Activated CD4-positive, alpha-beta memory T cell treated with anti-CD3 and anti-CD28 coated beads, Interleukin-2, amount 10 ng/mL, durations not matched to agents 7 days and 5 days (primary cell): ENCODE results near the gene MEP1A. TPM values are rescaled to one million over a fixed set of nuclear protein-coding genes. Genes with fewer than 3 reads are reported as not detected.

Experiments used
- CTCF ChIA-PET: fragments of 350-600 bp; sonication (Branson Sonifier 250); formaldehyde crosslinking; loops from one replicate; lab custom pipeline; 2021; ENCODE audit warnings: antibody characterized with exemption, inconsistent platforms; lab: Charles Lee
- POLR2A ChIA-PET: fragments of 350-600 bp; sonication (Branson Sonifier 250); formaldehyde crosslinking; loops from one replicate; lab custom pipeline; 2021; ENCODE audit warnings: antibody characterized with exemption; lab: Charles Lee
- DNase-seq: peaks from one replicate; pipeline ENCODE4 v3.0.0-alpha.2; 2020
- H3K27ac Mint-ChIP-seq: one replicate; pipeline ENCODE4 v1.8.0; 2021; ENCODE audit warnings: mild to moderate bottlenecking, mixed read lengths
- H3K27me3 Mint-ChIP-seq: one replicate; pipeline ENCODE4 v1.8.0; 2021; ENCODE audit warnings: mixed read lengths
- H3K36me3 Mint-ChIP-seq: one replicate; pipeline ENCODE4 v1.8.0; 2021; ENCODE audit warnings: low read depth, mixed read lengths
- H3K4me1 Mint-ChIP-seq: one replicate; pipeline ENCODE4 v1.8.0; 2021; ENCODE audit warnings: mixed read lengths
- H3K4me3 Mint-ChIP-seq: one replicate; pipeline ENCODE4 v1.8.0; 2021; ENCODE audit warnings: mild to moderate bottlenecking, mixed read lengths
- H3K9me3 Mint-ChIP-seq: one replicate; pipeline ENCODE4 v1.8.0; 2021; ENCODE audit warnings: mixed read lengths
- total RNA-seq, 2 experiments: library from RNA; stranded (reverse); gene quantifications; one replicate each; pipeline ENCODE4 v1.2.3, GENCODE V29; 2021

MEP1A gene
- total RNA-seq, 2 experiments from 2014 or later: not detected

- no peaks in the 10 kb centered on the region for H3K27me3 Mint-ChIP-seq
- H3K9me3 Mint-ChIP-seq: no peaks in the 10 kb centered on the region
- no peak overlapping the region for H3K4me3 Mint-ChIP-seq
- ChIA-PET POLR2A (no interaction called here), CTCF (no interaction called here)
- no peak overlapping the region for H3K27ac Mint-ChIP-seq
- no peak for DNase-seq
- H3K4me1 Mint-ChIP-seq: no peaks in the 10 kb centered on the region
- no peaks in the 10 kb centered on the region for H3K36me3 Mint-ChIP-seq
Measured at GRCh38 chr6:46862381-46862780, 69.2 kb downstream of the MEP1A start.

DNA sequence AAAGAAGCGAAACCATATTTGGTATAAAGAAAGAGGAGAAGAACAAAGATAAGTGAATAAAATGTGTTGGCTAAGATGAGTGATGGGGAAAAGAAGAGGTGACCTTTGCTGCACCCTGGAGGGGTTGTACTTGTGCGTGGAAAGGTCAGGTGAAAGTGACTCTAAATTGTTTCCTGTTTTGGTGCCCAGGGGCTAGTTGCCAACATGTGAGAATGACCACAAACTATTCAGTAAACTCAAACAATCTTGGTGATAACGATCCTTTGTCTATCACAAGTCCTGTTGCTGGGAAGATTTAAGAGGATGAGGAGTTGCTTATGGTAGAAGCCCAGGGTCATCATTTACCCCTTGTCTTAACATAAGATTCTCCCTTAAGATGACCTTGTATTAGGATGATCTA is 70.6 kb downstream of the MEP1A start:
- Mint-ChIP-seq H3K4me3 (no peak overlapping the region), H3K9me3 (no peaks in the 10 kb centered on the region), H3K4me1 (no peaks in the 10 kb centered on the region), H3K27me3 (no peaks in the 10 kb centered on the region), H3K36me3 (no peaks in the 10 kb centered on the region), H3K27ac (no peak overlapping the region)
- no peak for DNase-seq
- CTCF ChIA-PET: interaction anchor here (1.0 kb wide), 1 partner anchor 15 kb away, joined by 5 read pairs; no protein-coding TSS in a partner anchor
- POLR2A ChIA-PET: no interaction called here

- Mint-ChIP-seq H3K9me3 (no peaks in the 10 kb centered on the region), H3K27ac (no peak overlapping the region), H3K4me1 (no peaks in the 10 kb centered on the region), H3K27me3 (no peaks in the 10 kb centered on the region), H3K4me3 (no peak overlapping the region), H3K36me3 (no peaks in the 10 kb centered on the region)
- DNase-seq: no peak
- POLR2A ChIA-PET: no interaction called here
- CTCF ChIA-PET: no interaction called here
Measured at GRCh38 chr6:46865221-46865620, 72.0 kb downstream of the MEP1A start.

- CTCF ChIA-PET: no interaction called here
- POLR2A ChIA-PET: no interaction called here
- Mint-ChIP-seq H3K27me3 (no peaks in the 10 kb centered on the region), H3K4me1 (no peaks in the 10 kb centered on the region), H3K27ac (no peak overlapping the region), H3K36me3 (no peaks in the 10 kb centered on the region), H3K4me3 (no peak overlapping the region), H3K9me3 (no peaks in the 10 kb centered on the region)
- no peak for DNase-seq
Measured at GRCh38 chr6:46867411-46867810, 74.2 kb downstream of the MEP1A start.

GRCh38 chr6:46876126-46876525 is 82.9 kb downstream of the MEP1A start:
- ChIA-PET POLR2A (no interaction called here), CTCF (no interaction called here)
- Mint-ChIP-seq H3K27me3 (no peaks in the 10 kb centered on the region), H3K4me3 (no peak overlapping the region), H3K36me3 (no peaks in the 10 kb centered on the region), H3K9me3 (no peaks in the 10 kb centered on the region), H3K27ac (no peak overlapping the region), H3K4me1 (no peaks in the 10 kb centered on the region)
- DNase-seq: no peak

- H3K4me1 Mint-ChIP-seq: no peaks in the 10 kb centered on the region
- ChIA-PET CTCF (no interaction called here), POLR2A (no interaction called here)
- H3K9me3 Mint-ChIP-seq: no peaks in the 10 kb centered on the region
- no peak for DNase-seq
- no peaks in the 10 kb centered on the region for H3K27me3 Mint-ChIP-seq
- H3K36me3 Mint-ChIP-seq: no peaks in the 10 kb centered on the region
- H3K4me3 Mint-ChIP-seq: no peak overlapping the region
- no peak overlapping the region for H3K27ac Mint-ChIP-seq
Measured at GRCh38 chr6:46879003-46879402, 85.8 kb downstream of the MEP1A start.

- Mint-ChIP-seq H3K4me1 (no peaks in the 10 kb centered on the region), H3K36me3 (no peaks in the 10 kb centered on the region), H3K27ac (no peak overlapping the region), H3K9me3 (no peaks in the 10 kb centered on the region), H3K4me3 (no peak overlapping the region), H3K27me3 (no peaks in the 10 kb centered on the region)
- CTCF ChIA-PET: no interaction called here
- POLR2A ChIA-PET: no interaction called here
- DNase-seq: no peak
Measured at GRCh38 chr6:46882645-46883044, 89.5 kb downstream of the MEP1A start.

GRCh38 chr6:46888031-46888430 is 94.8 kb downstream of the MEP1A start:
- H3K9me3 Mint-ChIP-seq: no peaks in the 10 kb centered on the region
- DNase-seq: no peak
- no peaks in the 10 kb centered on the region for H3K36me3 Mint-ChIP-seq
- no peaks in the 10 kb centered on the region for H3K4me1 Mint-ChIP-seq
- no peaks in the 10 kb centered on the region for H3K27me3 Mint-ChIP-seq
- ChIA-PET POLR2A (no interaction called here), CTCF (no interaction called here)
- H3K4me3 Mint-ChIP-seq: no peak overlapping the region
- no peak overlapping the region for H3K27ac Mint-ChIP-seq

- H3K4me1 Mint-ChIP-seq: no peaks in the 10 kb centered on the region
- no peaks in the 10 kb centered on the region for H3K27me3 Mint-ChIP-seq
- CTCF ChIA-PET: no interaction called here
- H3K4me3 Mint-ChIP-seq: no peak overlapping the region
- no peak overlapping the region for H3K27ac Mint-ChIP-seq
- H3K9me3 Mint-ChIP-seq: no peaks in the 10 kb centered on the region
- no peaks in the 10 kb centered on the region for H3K36me3 Mint-ChIP-seq
- no peak for DNase-seq
- POLR2A ChIA-PET: no interaction called here
Measured at GRCh38 chr6:46888578-46888977, 95.4 kb downstream of the MEP1A start.

Other genes starting within 250 kb of the MEP1A start
- gene CYP39A1, start 140.6 kb upstream of the MEP1A start, total RNA-seq: not detected
- not detected for gene SLC25A27, start 140.4 kb upstream of the MEP1A start, total RNA-seq
- not detected for gene TDRD6, start 105.5 kb upstream of the MEP1A start, total RNA-seq
- gene PLA2G7, start 58.0 kb upstream of the MEP1A start, total RNA-seq: not detected
- gene ANKRD66, start 46.5 kb upstream of the MEP1A start, total RNA-seq: not detected
- gene ADGRF5, start 128.5 kb downstream of the MEP1A start, total RNA-seq: not detected
- gene ADGRF1, start 248.9 kb downstream of the MEP1A start, total RNA-seq: not detected